IPS-18a (cell line): ENCODE data around the gene NEMF.
A peak's percentile ranks its signal among the peaks of the same experiment; 100 is the strongest.
"Not testable (repeated sequence)": the region's sequence is repeated elsewhere in the genome, so short reads cannot be mapped to it uniquely, and the experiment has no call there.

Source experiments
- H3K27ac ChIP-seq: one replicate; pipeline ENCODE4 v1.5.1; 2013; ENCODE audit warnings: low read length
- H3K27me3 ChIP-seq: one replicate; pipeline ENCODE4 v1.6.1; 2013; ENCODE audit warnings: mild to moderate bottlenecking, low read length; ENCODE audit not compliant: control insufficient read depth, insufficient read depth
- H3K36me3 ChIP-seq: one replicate; pipeline ENCODE4 v1.6.1; 2013; ENCODE audit warnings: low read depth, low read length; ENCODE audit not compliant: control insufficient read depth
- H3K4me1 ChIP-seq: one replicate; pipeline ENCODE4 v1.6.1; 2013; ENCODE audit warnings: low read depth, low read length; ENCODE audit not compliant: control insufficient read depth
- H3K4me3 ChIP-seq: one replicate; pipeline ENCODE4 v1.5.1; 2013; ENCODE audit warnings: low read length
- H3K9ac ChIP-seq: one replicate; pipeline ENCODE4 v1.6.1; 2013; ENCODE audit warnings: mild to moderate bottlenecking, low read length, moderate library complexity
- H3K9me3 ChIP-seq: one replicate; pipeline ENCODE4 v1.6.1; 2013; ENCODE audit warnings: low read depth, low read length; ENCODE audit not compliant: control insufficient read depth

NEMF gene

DNA sequence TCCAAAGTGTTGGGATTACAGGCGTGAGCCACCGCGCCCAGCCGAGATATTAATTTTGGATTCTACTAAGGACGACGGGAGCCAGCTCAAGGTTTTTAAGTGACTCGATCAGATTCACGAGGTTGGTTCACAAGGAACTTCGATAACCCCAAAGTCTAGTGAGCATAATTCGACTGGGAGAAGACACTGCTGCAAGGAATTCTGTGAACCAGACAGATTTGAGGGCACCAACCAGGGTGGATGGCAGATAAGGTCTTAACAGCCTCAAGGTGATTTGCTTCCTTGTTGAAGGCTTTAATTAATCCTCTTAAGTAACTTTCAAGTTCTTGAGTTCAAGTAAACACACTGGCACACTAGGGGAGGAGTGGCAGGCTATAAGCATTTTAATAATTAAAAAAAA is 85.7 kb downstream of the NEMF start:
- no peaks in the 10 kb centered on the region for H3K27me3 ChIP-seq
- H3K9me3 ChIP-seq = no peaks in the 10 kb centered on the region
- H3K9ac ChIP-seq = peak overlapping the region; percentile 91
- peak overlapping the region; percentile 56 for H3K27ac ChIP-seq
- no peaks in the 10 kb centered on the region for H3K36me3 ChIP-seq
- H3K4me3 ChIP-seq = peak overlapping the region; percentile 85
- peaks cover 11% of the 10 kb centered on the region for H3K4me1 ChIP-seq

DNA sequence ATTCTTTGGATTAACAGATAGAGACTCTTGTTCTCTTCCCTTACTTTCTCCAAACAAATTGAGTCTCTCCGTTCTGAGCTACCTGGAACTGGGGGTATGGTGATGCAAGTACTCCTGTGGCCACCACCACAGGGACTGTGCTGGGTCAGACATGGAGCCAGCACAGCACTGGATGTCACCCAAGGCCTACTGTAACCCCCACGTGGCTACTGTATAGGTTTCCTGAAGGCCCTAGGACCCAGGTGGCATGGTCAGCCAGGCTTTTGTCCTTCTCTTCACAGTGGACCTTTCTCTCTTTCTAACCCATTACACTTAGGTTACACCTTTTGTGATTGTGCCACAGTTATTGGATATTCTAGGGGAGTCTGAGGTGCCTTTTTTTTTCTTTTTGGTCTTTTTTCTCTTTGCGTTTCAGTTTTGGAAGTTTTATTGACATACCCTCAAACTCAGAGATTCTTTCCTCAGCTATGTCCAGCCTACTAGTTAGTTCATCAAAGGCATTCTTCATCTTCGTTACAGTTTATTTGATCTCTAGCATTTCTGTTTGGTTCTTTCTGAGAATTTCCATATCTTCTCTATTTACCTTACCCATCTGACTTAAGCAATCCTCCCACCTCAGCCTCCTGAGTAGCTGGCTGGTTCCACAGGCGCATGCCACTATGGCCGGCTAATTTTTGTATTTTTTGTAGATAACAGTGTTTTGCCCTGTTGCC is 90.6 kb downstream of the NEMF start:
- H3K36me3 ChIP-seq = no peaks in the 10 kb centered on the region
- no peaks in the 10 kb centered on the region for H3K27me3 ChIP-seq
- H3K9ac ChIP-seq = no peak overlapping the region

GRCh38 chr14:49755378-49755777 is 97.2 kb downstream of the NEMF start:
- no peaks in the 10 kb centered on the region for H3K27me3 ChIP-seq

More for the DNA sequence above, 90.6 kb downstream of the NEMF start:
- Histone ChIP-seq H3K4me1 (peaks cover 3% of the 10 kb centered on the region), H3K27ac (no peak overlapping the region), H3K4me3 (no peak overlapping the region), H3K9me3 (no peaks in the 10 kb centered on the region)

DNA sequence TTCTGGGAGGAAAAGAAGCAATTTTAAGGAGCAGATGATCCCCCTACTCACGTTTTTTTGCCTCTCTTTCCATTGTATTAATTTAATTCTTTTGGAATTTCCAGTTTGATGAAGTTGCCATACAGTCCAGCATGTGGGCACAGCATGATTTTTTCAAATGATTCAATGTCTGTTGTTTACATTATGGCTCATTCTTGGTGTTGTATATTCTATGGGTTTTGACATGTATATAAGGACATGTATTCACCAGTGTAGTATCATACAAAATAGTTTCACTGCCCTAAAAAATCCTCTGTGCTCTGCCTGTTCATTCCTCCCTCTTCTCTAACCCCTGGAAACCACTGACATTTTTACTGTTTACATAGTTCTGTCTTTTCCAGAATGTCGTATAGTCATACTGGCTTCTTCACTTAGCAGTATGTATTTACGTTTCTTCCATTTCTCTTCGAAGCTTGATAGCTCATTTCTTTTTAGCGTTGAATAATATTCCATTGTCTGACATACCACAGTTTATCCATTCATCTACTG is 98.0 kb downstream of the NEMF start:
- H3K27me3 ChIP-seq = no peaks in the 10 kb centered on the region
- H3K36me3 ChIP-seq = no peaks in the 10 kb centered on the region
- H3K9me3 ChIP-seq = no peaks in the 10 kb centered on the region
- H3K4me1 ChIP-seq = no peaks in the 10 kb centered on the region
- no peak overlapping the region for H3K4me3 ChIP-seq
- no peak overlapping the region for H3K27ac ChIP-seq
- H3K9ac ChIP-seq = no peak overlapping the region

More at GRCh38 chr14:49755378-49755777, 97.2 kb downstream of the NEMF start:
- Histone ChIP-seq H3K9ac (no peak overlapping the region), H3K4me3 (no peak overlapping the region), H3K27ac (no peak overlapping the region), H3K4me1 (no peaks in the 10 kb centered on the region), H3K9me3 (no peaks in the 10 kb centered on the region), H3K36me3 (no peaks in the 10 kb centered on the region)

GRCh38 chr14:49746476-49746875 is 106.1 kb downstream of the NEMF start:
- H3K27ac ChIP-seq, H3K4me3 ChIP-seq, H3K27me3 ChIP-seq, H3K36me3 ChIP-seq, H3K4me1 ChIP-seq, H3K9me3 ChIP-seq, H3K9ac ChIP-seq: not testable (repeated sequence)

- no peaks in the 10 kb centered on the region for H3K27me3 ChIP-seq
- no peak overlapping the region for H3K4me3 ChIP-seq
- H3K4me1 ChIP-seq = no peaks in the 10 kb centered on the region
- H3K9ac ChIP-seq = no peak overlapping the region
- H3K36me3 ChIP-seq = no peaks in the 10 kb centered on the region
- no peaks in the 10 kb centered on the region for H3K9me3 ChIP-seq
- H3K27ac ChIP-seq = no peak overlapping the region
Observed at GRCh38 chr14:49745191-49745590, 107.4 kb downstream of the NEMF start.

- H3K4me3 ChIP-seq, H3K9ac ChIP-seq, H3K9me3 ChIP-seq: not testable (repeated sequence)
Observed at GRCh38 chr14:49735669-49736068, 116.9 kb downstream of the NEMF start.

GRCh38 chr14:49733836-49734235 is 118.8 kb downstream of the NEMF start:
- no peaks in the 10 kb centered on the region for H3K27me3 ChIP-seq

More at GRCh38 chr14:49735669-49736068, 116.9 kb downstream of the NEMF start:
- H3K4me1 ChIP-seq, H3K27ac ChIP-seq, H3K27me3 ChIP-seq, H3K36me3 ChIP-seq: not testable (repeated sequence)

DNA sequence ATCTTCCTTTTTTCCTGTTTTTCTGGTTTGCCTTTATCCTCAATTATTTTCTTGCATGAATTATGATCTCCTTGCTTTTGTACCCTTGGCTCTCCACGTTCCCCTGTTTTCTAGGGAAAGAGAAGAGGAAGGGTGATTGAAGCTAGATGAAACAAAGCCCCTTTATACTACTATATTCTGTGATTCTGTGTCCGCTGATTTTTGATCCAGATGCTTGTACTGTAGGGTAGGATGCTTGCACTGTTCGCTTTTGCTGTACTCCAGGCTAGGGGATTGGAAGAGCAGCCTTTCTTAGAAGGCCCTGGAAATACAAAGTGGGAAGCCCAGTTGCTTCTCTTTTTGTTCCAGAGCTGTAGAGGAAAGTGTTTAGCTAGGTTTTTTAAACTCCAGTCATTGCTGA is 119.7 kb downstream of the NEMF start:
- Histone ChIP-seq H3K27ac (no peak overlapping the region), H3K27me3 (no peaks in the 10 kb centered on the region), H3K9ac (no peak overlapping the region), H3K9me3 (no peaks in the 10 kb centered on the region), H3K36me3 (no peaks in the 10 kb centered on the region), H3K4me1 (no peaks in the 10 kb centered on the region), H3K4me3 (no peak overlapping the region)

More at GRCh38 chr14:49733836-49734235, 118.8 kb downstream of the NEMF start:
- no peaks in the 10 kb centered on the region for H3K9me3 ChIP-seq
- H3K27ac ChIP-seq = no peak overlapping the region
- H3K4me3 ChIP-seq = no peak overlapping the region
- H3K36me3 ChIP-seq = no peaks in the 10 kb centered on the region
- H3K4me1 ChIP-seq = no peaks in the 10 kb centered on the region
- no peak overlapping the region for H3K9ac ChIP-seq
